ENCODE results near the gene ECI2. TPM values are rescaled to one million over a fixed set of nuclear protein-coding genes. Genes with fewer than 3 reads are reported as not detected.

The ECI2 gene
- total RNA-seq = 151 TPM
- long read RNA-seq, transcript ECI2-201 (10 exons, 1,380 nt) = minor isoform, 57 of 156 reads
- long read RNA-seq, transcript ECI2-202 (10 exons, 1,407 nt) = major isoform, 85 of 156 reads
- long read RNA-seq, partial matches to known transcripts = 8 of 156 reads
- long read RNA-seq, other reads (novel, unspliced or antisense) = 6 of 156 reads

GRCh38 chr6:4134841-4135664 lies at the start of gene ECI2:
Gene ECI2, minus strand, starts transcription at chr6:4135575. Its CDS starts 15 bp downstream, at chr6:4135560.
- ATAC-seq (ENCODE audit: poor library complexity) = peak; percentile 82
- peak; percentile 84 for DNase-seq
- intact Hi-C loops (cut with DNase I) = no loop called here

GRCh38 chr6:4180652-4181255 lies 45.4 kb upstream of the ECI2 start:
- ATAC-seq (ENCODE audit: poor library complexity) (no peak), DNase-seq (no peak)
- intact Hi-C loops (cut with DNase I) = no loop called here

GRCh38 chr6:4179960-4180651 lies 44.7 kb upstream of the ECI2 start:
- intact Hi-C loops (cut with DNase I) = no loop called here
- DNase-seq = no peak
- no peak for ATAC-seq (ENCODE audit: poor library complexity)

GRCh38 chr6:4178737-4179333 lies 43.5 kb upstream of the ECI2 start:
- intact Hi-C loops (cut with DNase I) = no loop called here
- DNase-seq = no peak
- no peak for ATAC-seq (ENCODE audit: poor library complexity)

- intact Hi-C loops (cut with DNase I) = no loop called here
- no peak for ATAC-seq (ENCODE audit: poor library complexity)
- no peak for DNase-seq
Observed at GRCh38 chr6:4176907-4177306, 41.5 kb upstream of the ECI2 start.

- intact Hi-C loops (cut with DNase I) = no loop called here
- DNase-seq (no peak), ATAC-seq (ENCODE audit: poor library complexity) (no peak)
Observed at GRCh38 chr6:4174042-4174441, 38.7 kb upstream of the ECI2 start.

- ATAC-seq (ENCODE audit: poor library complexity) = no peak
- DNase-seq = no peak
- intact Hi-C loops (cut with DNase I) = no loop called here
Observed at GRCh38 chr6:4172368-4172767, 37.0 kb upstream of the ECI2 start.

GRCh38 chr6:4170297-4170696 lies 34.9 kb upstream of the ECI2 start:
- intact Hi-C loops (cut with DNase I) = no loop called here
- DNase-seq (no peak), ATAC-seq (ENCODE audit: poor library complexity) (no peak)

- ATAC-seq (ENCODE audit: poor library complexity) = no peak
- no peak for DNase-seq
- intact Hi-C loops (cut with DNase I) = no loop called here
Observed at GRCh38 chr6:4169028-4169789, 33.8 kb upstream of the ECI2 start.

- intact Hi-C loops (cut with DNase I) = no loop called here
- ATAC-seq (ENCODE audit: poor library complexity) (no peak), DNase-seq (no peak)
Observed at GRCh38 chr6:4167833-4168232, 32.5 kb upstream of the ECI2 start.

- DNase-seq (no peak), ATAC-seq (ENCODE audit: poor library complexity) (no peak)
- intact Hi-C loops (cut with DNase I) = no loop called here
Observed at GRCh38 chr6:4167123-4167522, 31.7 kb upstream of the ECI2 start.

GRCh38 chr6:4164456-4164855 lies 29.1 kb upstream of the ECI2 start:
- intact Hi-C loops (cut with DNase I) = no loop called here
- DNase-seq (no peak), ATAC-seq (ENCODE audit: poor library complexity) (no peak)

- ATAC-seq (ENCODE audit: poor library complexity) = no peak
- intact Hi-C loops (cut with DNase I) = no loop called here
Observed at GRCh38 chr6:4164117-4164442, 28.7 kb upstream of the ECI2 start.

GRCh38 chr6:4163408-4164116 lies 28.2 kb upstream of the ECI2 start:
- intact Hi-C loops (cut with DNase I) = no loop called here
- no peak for DNase-seq
- peak; percentile 73 for ATAC-seq (ENCODE audit: poor library complexity)

More at GRCh38 chr6:4164117-4164442, 28.7 kb upstream of the ECI2 start:
- DNase-seq = no peak

- intact Hi-C loops (cut with DNase I) = no loop called here
- ATAC-seq (ENCODE audit: poor library complexity) (no peak), DNase-seq (no peak)
Observed at GRCh38 chr6:4162370-4162769, 27.0 kb upstream of the ECI2 start.

- intact Hi-C loops (cut with DNase I) = no loop called here
- ATAC-seq (ENCODE audit: poor library complexity) = no peak
- DNase-seq = no peak
Observed at GRCh38 chr6:4159491-4159890, 24.1 kb upstream of the ECI2 start.

- ATAC-seq (ENCODE audit: poor library complexity) (no peak), DNase-seq (no peak)
- intact Hi-C loops (cut with DNase I) = no loop called here
Observed at GRCh38 chr6:4157506-4157905, 22.1 kb upstream of the ECI2 start.

- ATAC-seq (ENCODE audit: poor library complexity) = peak; percentile 87
- intact Hi-C loops (cut with DNase I) = no loop called here
- peak; percentile 57 for DNase-seq
Observed at GRCh38 chr6:4155848-4156466, 20.6 kb upstream of the ECI2 start.
